ENCODE measurements around the gene CELF1. TPM values are rescaled to one million over a fixed set of nuclear protein-coding genes. Genes with fewer than 3 reads are reported as not detected.
"Not testable (repeated sequence)": the region's sequence is repeated elsewhere in the genome, so short reads cannot be mapped to it uniquely, and the experiment has no call there.

CELF1 gene
- total and polyA plus RNA-seq, 5 donors from 2014 or later = 30.8 to 124 (median 52.4) TPM

DNA sequence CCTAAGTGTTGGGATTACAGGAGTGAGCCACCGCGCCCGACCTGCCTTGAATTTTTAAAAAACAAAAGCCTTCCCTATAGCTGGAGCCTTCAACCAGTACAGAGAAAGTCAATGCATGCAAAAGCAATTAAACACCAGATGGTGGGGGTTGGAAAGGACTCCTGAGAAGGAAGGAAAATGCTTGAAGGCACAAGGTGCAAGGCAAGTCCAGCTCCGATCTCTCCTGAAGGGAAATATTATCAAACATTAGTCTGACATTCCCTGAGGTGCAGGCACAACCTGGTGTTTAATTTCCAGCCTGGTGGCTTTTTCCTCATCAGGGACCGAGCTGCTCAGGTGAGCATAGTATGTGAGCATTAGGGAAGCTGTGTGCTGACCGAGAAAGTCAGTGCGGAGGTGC is 91.1 kb downstream of the CELF1 start:
- no peaks in the 10 kb centered on the region for H3K27me3 ChIP-seq (ENCODE audit: control insufficient read depth, insufficient read depth, low read length)
- no peak overlapping the region for H3K4me3 ChIP-seq (ENCODE audit: low read depth, low read length)
- Mint-ChIP-seq H3K4me1 (peaks cover 0 to 8% (median 3%) of the 10 kb centered on the region in 4 donors), H3K36me3 (peaks cover 12% of the 10 kb centered on the region), H3K9me3 (no peaks in the 10 kb centered on the region), H3K4me3 (no peak overlapping the region), H3K27me3 (no peaks in the 10 kb centered on the region), H3K27ac (peak overlapping the region in 1 of 3 donors; percentile 58)
- no peaks in the 10 kb centered on the region for H3K9me3 ChIP-seq (ENCODE audit: control insufficient read depth in 2 of 2, low read length in 2 of 2)
- H3K27ac ChIP-seq (ENCODE audit: insufficient read depth, low read length, poor library complexity, severe bottlenecking) = no peak overlapping the region
- H3K4me1 ChIP-seq (ENCODE audit: control insufficient read depth, insufficient read depth, low read length, poor library complexity, severe bottlenecking) = no peaks in the 10 kb centered on the region
- peaks cover 24% of the 10 kb centered on the region for H3K36me3 ChIP-seq (ENCODE audit: control insufficient read depth, insufficient read depth, low read length)
- no peak for ATAC-seq (ENCODE audit: low read depth in 2 of 2)
- no peak for DNase-seq

DNA sequence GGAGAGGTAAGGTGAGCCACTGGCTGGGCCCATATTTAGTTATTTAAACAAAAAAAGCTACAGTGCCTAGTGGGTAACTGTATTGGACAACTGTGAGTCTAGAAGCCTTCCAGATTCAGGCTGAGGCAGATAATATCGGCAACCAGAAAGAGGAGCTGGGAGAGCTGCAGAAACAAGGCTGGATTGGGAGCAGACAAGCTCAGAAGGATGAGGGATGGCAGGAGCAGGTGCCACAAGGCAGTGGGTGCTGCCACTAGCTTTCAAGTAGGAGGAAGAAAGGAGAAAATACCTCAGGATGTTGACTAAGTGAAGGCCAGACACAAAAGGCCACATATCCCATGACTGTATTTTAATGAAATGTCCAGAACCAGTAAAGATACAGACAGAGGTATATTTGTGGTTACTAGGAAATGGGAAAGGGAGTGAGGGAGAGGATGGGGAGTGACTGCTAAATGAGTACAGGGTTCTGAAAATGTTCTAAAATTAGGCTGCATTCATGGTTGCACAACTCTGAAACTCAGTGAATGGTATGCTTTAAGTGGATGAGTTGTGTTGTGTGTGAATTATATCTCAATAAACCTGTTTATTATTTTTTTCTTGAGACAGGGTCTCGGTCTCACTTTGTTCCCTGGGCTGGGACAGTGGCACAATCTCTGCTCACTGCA is 92.2 kb downstream of the CELF1 start:
- ATAC-seq (ENCODE audit: low read depth in 2 of 2) (no peak), DNase-seq (no peak)
- Mint-ChIP-seq H3K27ac (peak overlapping the region; percentile 43 to 83 (median 54)), H3K27me3 (no peaks in the 10 kb centered on the region), H3K4me1 (peaks cover 0 to 8% (median 3%) of the 10 kb centered on the region in 4 donors), H3K9me3 (no peaks in the 10 kb centered on the region), H3K4me3 (no peak overlapping the region), H3K36me3 (peaks cover 12% of the 10 kb centered on the region)
- H3K27me3 ChIP-seq (ENCODE audit: control insufficient read depth, insufficient read depth, low read length) = no peaks in the 10 kb centered on the region
- no peaks in the 10 kb centered on the region for H3K4me1 ChIP-seq (ENCODE audit: control insufficient read depth, insufficient read depth, low read length, poor library complexity, severe bottlenecking)
- H3K27ac ChIP-seq (ENCODE audit: insufficient read depth, low read length, poor library complexity, severe bottlenecking) = no peak overlapping the region
- peaks cover 16% of the 10 kb centered on the region for H3K36me3 ChIP-seq (ENCODE audit: control insufficient read depth, insufficient read depth, low read length)
- H3K9me3 ChIP-seq (ENCODE audit: control insufficient read depth in 2 of 2, low read length in 2 of 2) = no peaks in the 10 kb centered on the region
- H3K4me3 ChIP-seq (ENCODE audit: low read depth, low read length) = no peak overlapping the region

DNA sequence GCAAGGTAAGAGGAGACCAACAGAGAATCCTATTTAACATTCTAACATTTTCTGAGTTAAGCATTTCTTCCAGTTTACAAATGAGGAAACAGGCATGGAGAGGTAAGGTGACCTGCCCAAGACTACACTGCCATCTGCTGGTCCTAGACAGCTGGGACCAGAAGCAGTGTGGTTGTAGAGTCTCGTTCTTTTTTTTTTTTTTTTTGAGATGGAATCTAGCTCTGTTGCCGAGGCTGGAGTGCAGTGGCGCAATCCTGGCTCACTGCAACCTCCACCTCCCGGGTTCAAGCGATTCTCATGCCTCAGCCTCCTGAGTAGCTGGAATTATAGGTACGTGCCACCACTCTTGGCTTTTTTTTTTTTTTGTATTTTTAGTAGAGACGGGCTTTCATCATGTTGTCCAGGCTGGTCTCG is 98.7 kb downstream of the CELF1 start:
- peak overlapping the region in 1 of 3 donors; percentile 29 for H3K27ac Mint-ChIP-seq
- not testable (repeated sequence) for H3K4me3 Mint-ChIP-seq
- ATAC-seq (ENCODE audit: low read depth in 2 of 2) = peak; percentile 89 to 92

DNA sequence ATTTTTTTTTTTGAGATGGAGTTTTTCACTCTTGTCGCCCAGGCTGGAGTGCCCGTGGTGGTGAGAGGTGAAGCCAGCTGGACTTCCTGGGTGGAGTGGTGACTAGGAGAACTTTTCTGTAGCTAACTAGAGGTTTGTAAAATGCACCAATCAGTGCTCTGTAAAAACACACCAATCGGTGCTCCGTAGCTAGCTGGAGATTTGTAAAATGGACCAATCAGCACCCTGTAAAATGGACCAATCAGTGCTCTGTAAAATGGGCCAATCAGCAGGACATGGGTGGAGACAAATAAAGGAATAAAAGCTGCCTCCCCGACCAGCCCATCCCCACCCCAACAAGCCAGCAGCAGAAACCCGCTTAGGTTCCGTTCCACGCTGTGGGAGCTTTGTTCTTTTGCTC is 99.6 kb downstream of the CELF1 start:
- Histone ChIP-seq H3K36me3 (ENCODE audit: control insufficient read depth, insufficient read depth, low read length) (no peaks in the 10 kb centered on the region), H3K4me1 (ENCODE audit: control insufficient read depth, insufficient read depth, low read length, poor library complexity, severe bottlenecking) (no peaks in the 10 kb centered on the region), H3K4me3 (ENCODE audit: low read depth, low read length) (no peak overlapping the region), H3K27me3 (ENCODE audit: control insufficient read depth, insufficient read depth, low read length) (no peaks in the 10 kb centered on the region), H3K9me3 (ENCODE audit: control insufficient read depth in 2 of 2, low read length in 2 of 2) (no peaks in the 10 kb centered on the region), H3K27ac (ENCODE audit: insufficient read depth, low read length, poor library complexity, severe bottlenecking) (no peak overlapping the region)
- Mint-ChIP-seq H3K4me3 (no peak overlapping the region), H3K4me1 (peaks cover 0 to 7% (median 5%) of the 10 kb centered on the region in 4 donors), H3K27me3 (no peaks in the 10 kb centered on the region), H3K9me3 (peaks cover 0 to 2% (median 0%) of the 10 kb centered on the region in 7 donors), H3K36me3 (no peaks in the 10 kb centered on the region), H3K27ac (no peak overlapping the region)
- no peak for DNase-seq
- ATAC-seq (ENCODE audit: low read depth in 2 of 2) = no peak

More for the DNA sequence above, 98.7 kb downstream of the CELF1 start:
- H3K36me3 Mint-ChIP-seq; H3K36me3 ChIP-seq (ENCODE audit: control insufficient read depth, insufficient read depth, low read length); H3K4me1 Mint-ChIP-seq; H3K9me3 ChIP-seq (ENCODE audit: control insufficient read depth in 2 of 2, low read length in 2 of 2); H3K4me3 ChIP-seq (ENCODE audit: low read depth, low read length); H3K4me1 ChIP-seq (ENCODE audit: control insufficient read depth, insufficient read depth, low read length, poor library complexity, severe bottlenecking); H3K27ac ChIP-seq (ENCODE audit: insufficient read depth, low read length, poor library complexity, severe bottlenecking); H3K27me3 Mint-ChIP-seq; H3K27me3 ChIP-seq (ENCODE audit: control insufficient read depth, insufficient read depth, low read length); H3K9me3 Mint-ChIP-seq: not testable (repeated sequence)
- DNase-seq = peak; percentile 52 to 83 (median 70)

DNA sequence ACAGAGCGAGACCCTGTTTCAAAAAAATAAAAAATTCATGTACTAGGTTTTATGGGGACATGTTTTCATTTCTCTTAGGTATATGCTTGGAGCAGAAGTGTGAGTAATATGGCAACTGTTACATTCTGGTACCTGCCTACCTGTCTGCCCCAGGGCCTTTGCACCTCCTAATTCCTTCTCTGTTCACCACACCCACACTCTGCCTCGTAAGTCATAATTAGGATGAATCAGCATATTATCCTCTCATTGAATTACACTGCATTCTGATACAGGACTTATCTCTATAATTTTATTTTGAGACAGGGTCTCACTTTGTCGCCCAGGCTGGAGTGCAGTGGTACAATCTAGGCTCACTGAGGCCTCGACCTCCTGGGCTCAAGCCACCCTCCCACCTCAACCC is 100.9 kb downstream of the CELF1 start:
- Mint-ChIP-seq H3K4me1 (peaks cover 0 to 7% (median 5%) of the 10 kb centered on the region in 4 donors), H3K9me3 (peaks cover 0 to 2% (median 0%) of the 10 kb centered on the region in 7 donors), H3K4me3 (no peak overlapping the region), H3K27ac (no peak overlapping the region), H3K27me3 (no peaks in the 10 kb centered on the region), H3K36me3 (no peaks in the 10 kb centered on the region)
- ATAC-seq (ENCODE audit: low read depth in 2 of 2) = no peak
- Histone ChIP-seq H3K27ac (ENCODE audit: insufficient read depth, low read length, poor library complexity, severe bottlenecking) (no peak overlapping the region), H3K27me3 (ENCODE audit: control insufficient read depth, insufficient read depth, low read length) (no peaks in the 10 kb centered on the region), H3K36me3 (ENCODE audit: control insufficient read depth, insufficient read depth, low read length) (no peaks in the 10 kb centered on the region), H3K4me3 (ENCODE audit: low read depth, low read length) (no peak overlapping the region), H3K9me3 (ENCODE audit: control insufficient read depth in 2 of 2, low read length in 2 of 2) (no peaks in the 10 kb centered on the region), H3K4me1 (ENCODE audit: control insufficient read depth, insufficient read depth, low read length, poor library complexity, severe bottlenecking) (no peaks in the 10 kb centered on the region)
- no peak for DNase-seq

DNA sequence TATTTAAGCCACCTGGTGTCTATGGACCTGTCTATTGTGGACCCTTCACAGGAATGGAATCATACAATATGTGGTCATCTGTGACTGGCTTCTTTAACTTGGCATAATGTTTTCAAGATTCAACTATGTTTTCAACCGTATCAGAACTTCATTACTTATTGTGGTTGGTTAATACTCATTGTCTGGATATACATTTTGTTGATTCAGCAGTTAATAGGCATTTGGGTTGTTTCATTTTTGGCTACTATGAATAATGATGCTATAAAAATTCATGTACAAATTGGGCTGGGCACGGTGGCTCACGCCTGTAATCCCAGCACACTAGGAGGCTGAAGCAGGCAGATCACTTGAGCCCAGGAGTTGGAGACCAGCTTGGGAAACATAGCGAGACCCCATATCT is 101.5 kb downstream of the CELF1 start:
- Mint-ChIP-seq H3K4me3 (no peak overlapping the region), H3K27ac (no peak overlapping the region), H3K4me1 (peaks cover 0 to 7% (median 5%) of the 10 kb centered on the region in 4 donors), H3K36me3 (no peaks in the 10 kb centered on the region), H3K9me3 (peaks cover 0 to 2% (median 0%) of the 10 kb centered on the region in 7 donors), H3K27me3 (no peaks in the 10 kb centered on the region)
- ATAC-seq (ENCODE audit: low read depth in 2 of 2) (no peak), DNase-seq (no peak)
- no peaks in the 10 kb centered on the region for H3K27me3 ChIP-seq (ENCODE audit: control insufficient read depth, insufficient read depth, low read length)
- no peaks in the 10 kb centered on the region for H3K36me3 ChIP-seq (ENCODE audit: control insufficient read depth, insufficient read depth, low read length)
- H3K27ac ChIP-seq (ENCODE audit: insufficient read depth, low read length, poor library complexity, severe bottlenecking) = no peak overlapping the region
- H3K4me3 ChIP-seq (ENCODE audit: low read depth, low read length) = no peak overlapping the region
- no peaks in the 10 kb centered on the region for H3K9me3 ChIP-seq (ENCODE audit: control insufficient read depth in 2 of 2, low read length in 2 of 2)
- no peaks in the 10 kb centered on the region for H3K4me1 ChIP-seq (ENCODE audit: control insufficient read depth, insufficient read depth, low read length, poor library complexity, severe bottlenecking)

DNA sequence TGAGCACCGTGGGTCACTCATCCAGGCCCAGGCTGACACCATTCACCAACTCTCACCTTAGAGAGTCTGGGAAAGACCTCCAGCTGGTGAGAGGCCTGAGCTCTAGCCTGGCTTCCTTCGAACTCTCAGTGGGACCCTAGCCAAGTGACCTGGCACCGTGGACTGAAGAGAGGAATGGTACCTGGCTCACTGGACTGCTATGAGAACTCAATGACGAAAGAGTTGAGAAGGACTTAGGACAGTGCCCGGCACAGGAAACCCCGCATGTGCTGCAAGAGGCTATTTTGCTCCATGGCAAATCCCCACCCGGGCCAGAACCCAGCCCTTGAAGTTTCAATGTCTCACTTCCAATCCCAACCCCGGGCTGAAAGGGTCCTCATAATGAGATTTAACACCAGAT is 103.4 kb downstream of the CELF1 start:
- ATAC-seq (ENCODE audit: low read depth in 2 of 2) (no peak), DNase-seq (no peak)
- no peak overlapping the region for H3K4me3 Mint-ChIP-seq
- peaks cover 0 to 6% (median 5%) of the 10 kb centered on the region in 4 donors for H3K4me1 Mint-ChIP-seq
- H3K27ac Mint-ChIP-seq = no peak overlapping the region
- no peaks in the 10 kb centered on the region for H3K27me3 ChIP-seq (ENCODE audit: control insufficient read depth, insufficient read depth, low read length)
- no peaks in the 10 kb centered on the region for H3K27me3 Mint-ChIP-seq
- H3K36me3 ChIP-seq (ENCODE audit: control insufficient read depth, insufficient read depth, low read length) = no peaks in the 10 kb centered on the region
- no peak overlapping the region for H3K4me3 ChIP-seq (ENCODE audit: low read depth, low read length)
- H3K9me3 ChIP-seq (ENCODE audit: control insufficient read depth in 2 of 2, low read length in 2 of 2) = no peaks in the 10 kb centered on the region
- H3K4me1 ChIP-seq (ENCODE audit: control insufficient read depth, insufficient read depth, low read length, poor library complexity, severe bottlenecking) = no peaks in the 10 kb centered on the region
- peaks cover 0 to 2% (median 0%) of the 10 kb centered on the region in 7 donors for H3K9me3 Mint-ChIP-seq
- no peak overlapping the region for H3K27ac ChIP-seq (ENCODE audit: insufficient read depth, low read length, poor library complexity, severe bottlenecking)
- no peaks in the 10 kb centered on the region for H3K36me3 Mint-ChIP-seq

All from CD4-positive, CD25-positive, alpha-beta regulatory T cell (primary cell).